Measurements from ENCODE around the gene GNB1L. TPM values are rescaled to one million over a fixed set of nuclear protein-coding genes. Genes with fewer than 3 reads are reported as not detected.
"Not testable (repeated sequence)": the region's sequence is repeated elsewhere in the genome, so short reads cannot be mapped to it uniquely, and the experiment has no call there.

The GNB1L gene
- total RNA-seq, 1 donor from 2014 or later: 3.0 TPM

DNA sequence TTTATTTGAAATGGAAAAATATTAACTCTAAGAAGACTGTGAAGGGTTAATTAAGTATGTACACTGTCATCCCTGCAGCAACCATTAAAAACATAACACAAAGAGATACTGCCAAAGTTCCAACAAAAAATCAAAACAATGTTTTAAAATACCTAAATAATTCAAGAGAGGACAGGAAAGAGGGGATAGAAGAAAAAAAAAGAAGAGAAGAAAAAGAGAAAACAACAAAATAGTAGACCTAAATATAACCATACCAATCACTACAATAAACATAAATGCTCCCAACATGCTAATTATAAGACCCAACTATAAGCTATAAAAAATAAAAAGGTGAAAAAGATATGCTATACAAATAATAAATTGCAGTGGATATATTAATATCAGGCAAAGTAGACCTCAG, 20.1 kb downstream of the GNB1L start:
- Mint-ChIP-seq H3K36me3 (no peaks in the 10 kb centered on the region), H3K27me3 (ENCODE audit: insufficient read depth, low read depth) (peaks cover 4% of the 10 kb centered on the region), H3K27ac (no peak overlapping the region), H3K4me3 (no peak overlapping the region), H3K4me1 (no peaks in the 10 kb centered on the region), H3K9me3 (no peaks in the 10 kb centered on the region)
- no peaks in the 10 kb centered on the region for H3K9me3 ChIP-seq (ENCODE audit: low read depth)
- H2AFZ ChIP-seq (replicated peaks): no peak overlapping the region
- H3F3A ChIP-seq (ENCODE audit: low read depth): peaks cover 4% of the 10 kb centered on the region
- no peaks in the 10 kb centered on the region for H4K20me1 ChIP-seq (ENCODE audit: low read depth)
- H3K27ac ChIP-seq: no peak overlapping the region
- no peak overlapping the region for H3K9ac ChIP-seq
- H3K4me1 ChIP-seq: no peaks in the 10 kb centered on the region
- TF ChIP-seq EZH2phosphoT487 (IDR thresholded peaks at IDR 0.05) (no peak), EZH2 (IDR thresholded peaks at IDR 0.05) (no peak)
- TF ChIP-seq, protein P1, sequence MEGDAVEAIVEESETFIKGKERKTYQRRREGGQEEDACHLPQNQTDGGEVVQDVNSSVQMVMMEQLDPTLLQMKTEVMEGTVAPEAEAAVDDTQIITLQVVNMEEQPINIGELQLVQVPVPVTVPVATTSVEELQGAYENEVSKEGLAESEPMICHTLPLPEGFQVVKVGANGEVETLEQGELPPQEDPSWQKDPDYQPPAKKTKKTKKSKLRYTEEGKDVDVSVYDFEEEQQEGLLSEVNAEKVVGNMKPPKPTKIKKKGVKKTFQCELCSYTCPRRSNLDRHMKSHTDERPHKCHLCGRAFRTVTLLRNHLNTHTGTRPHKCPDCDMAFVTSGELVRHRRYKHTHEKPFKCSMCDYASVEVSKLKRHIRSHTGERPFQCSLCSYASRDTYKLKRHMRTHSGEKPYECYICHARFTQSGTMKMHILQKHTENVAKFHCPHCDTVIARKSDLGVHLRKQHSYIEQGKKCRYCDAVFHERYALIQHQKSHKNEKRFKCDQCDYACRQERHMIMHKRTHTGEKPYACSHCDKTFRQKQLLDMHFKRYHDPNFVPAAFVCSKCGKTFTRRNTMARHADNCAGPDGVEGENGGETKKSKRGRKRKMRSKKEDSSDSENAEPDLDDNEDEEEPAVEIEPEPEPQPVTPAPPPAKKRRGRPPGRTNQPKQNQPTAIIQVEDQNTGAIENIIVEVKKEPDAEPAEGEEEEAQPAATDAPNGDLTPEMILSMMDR (IDR thresholded peaks at IDR 0.05): no peak
- no peak overlapping the region for H3K4me3 ChIP-seq
- no peaks in the 10 kb centered on the region for H3K27me3 ChIP-seq
- DNase-seq (ENCODE audit: low spot score): no peak
- H3K4me2 ChIP-seq: no peak overlapping the region
- no peaks in the 10 kb centered on the region for H3K36me3 ChIP-seq
- H3K79me2 ChIP-seq (ENCODE audit: low read depth): no peaks in the 10 kb centered on the region

DNA sequence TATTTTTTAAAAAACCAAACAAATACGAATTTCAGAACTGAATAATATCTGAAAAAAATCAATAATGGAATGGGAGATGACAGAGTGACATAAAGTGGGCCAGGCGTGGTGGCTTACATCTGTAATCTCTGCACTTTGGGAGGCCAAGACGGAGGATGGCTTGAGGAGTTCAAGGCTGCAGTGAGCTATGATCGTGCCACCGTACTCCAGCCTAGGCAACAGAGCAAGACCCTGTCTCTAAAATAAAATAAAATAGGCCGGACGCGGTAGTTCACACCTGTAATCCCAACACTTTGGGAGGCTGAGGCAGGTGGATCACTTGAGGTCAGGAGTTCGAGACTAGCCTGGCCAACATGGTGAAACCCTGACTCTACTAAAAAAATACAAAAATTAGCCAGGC, 21.3 kb downstream of the GNB1L start:
- H3K27ac ChIP-seq; H3K4me1 ChIP-seq; H3K27me3 ChIP-seq; H3K9ac ChIP-seq; H3K9me3 Mint-ChIP-seq; H3K36me3 ChIP-seq; DNase-seq (ENCODE audit: low spot score); H3K27me3 Mint-ChIP-seq (ENCODE audit: insufficient read depth, low read depth); H3F3A ChIP-seq (ENCODE audit: low read depth); H3K4me2 ChIP-seq; H2AFZ ChIP-seq (replicated peaks); H3K9me3 ChIP-seq (ENCODE audit: low read depth); H3K4me3 Mint-ChIP-seq; H3K27ac Mint-ChIP-seq; H4K20me1 ChIP-seq (ENCODE audit: low read depth); H3K4me3 ChIP-seq; H3K36me3 Mint-ChIP-seq; H3K79me2 ChIP-seq (ENCODE audit: low read depth); H3K4me1 Mint-ChIP-seq: not testable (repeated sequence)

DNA sequence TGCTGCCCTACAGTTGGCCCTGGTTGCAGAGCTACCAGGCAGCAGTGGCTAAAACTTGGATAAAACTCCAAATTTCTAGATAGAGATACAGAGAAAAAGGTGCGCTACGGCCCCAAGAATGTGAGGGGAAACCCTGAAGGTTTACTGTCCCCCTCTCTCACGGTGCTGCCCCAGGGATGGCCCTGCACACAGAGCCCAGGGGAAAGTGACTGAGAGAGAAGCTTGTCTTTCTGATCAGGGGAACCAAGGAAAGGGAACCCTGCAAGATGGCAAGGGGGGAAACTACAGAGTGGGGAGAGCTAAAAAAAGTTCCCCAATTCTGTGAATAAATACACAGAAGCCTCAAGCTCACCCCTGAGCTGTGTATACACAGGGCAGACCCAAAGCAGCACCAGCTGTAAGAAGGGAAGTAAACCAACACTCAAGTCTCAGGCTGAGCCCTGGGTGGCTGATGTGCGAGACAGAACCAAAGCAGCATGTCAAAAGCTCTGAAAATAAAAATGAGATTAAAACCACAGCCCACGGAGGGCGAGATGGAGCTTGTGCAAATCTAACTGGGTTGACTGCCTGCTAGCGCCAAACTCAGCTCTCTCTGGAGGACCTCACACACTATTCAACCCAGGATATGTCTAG, 22.1 kb downstream of the GNB1L start:
- Histone ChIP-seq H3K27ac (no peak overlapping the region), H3K36me3 (no peaks in the 10 kb centered on the region), H3K9ac (no peak overlapping the region), H3K4me1 (no peaks in the 10 kb centered on the region), H4K20me1 (ENCODE audit: low read depth) (no peaks in the 10 kb centered on the region), H3F3A (ENCODE audit: low read depth) (peaks cover 4% of the 10 kb centered on the region), H3K9me3 (ENCODE audit: low read depth) (no peaks in the 10 kb centered on the region), H3K79me2 (ENCODE audit: low read depth) (no peaks in the 10 kb centered on the region), H3K4me2 (no peak overlapping the region), H2AFZ (replicated peaks) (no peak overlapping the region), H3K4me3 (no peak overlapping the region), H3K27me3 (no peaks in the 10 kb centered on the region)
- no peak for DNase-seq (ENCODE audit: low spot score)
- no peak for TF ChIP-seq EZH2 (IDR thresholded peaks at IDR 0.05)
- no peak for TF ChIP-seq EZH2phosphoT487 (IDR thresholded peaks at IDR 0.05)
- TF ChIP-seq, protein P1 (IDR thresholded peaks at IDR 0.05): no peak
- Mint-ChIP-seq H3K4me1 (no peaks in the 10 kb centered on the region), H3K27me3 (ENCODE audit: insufficient read depth, low read depth) (peaks cover 2% of the 10 kb centered on the region), H3K4me3 (no peak overlapping the region), H3K27ac (no peak overlapping the region), H3K36me3 (no peaks in the 10 kb centered on the region), H3K9me3 (no peaks in the 10 kb centered on the region)

DNA sequence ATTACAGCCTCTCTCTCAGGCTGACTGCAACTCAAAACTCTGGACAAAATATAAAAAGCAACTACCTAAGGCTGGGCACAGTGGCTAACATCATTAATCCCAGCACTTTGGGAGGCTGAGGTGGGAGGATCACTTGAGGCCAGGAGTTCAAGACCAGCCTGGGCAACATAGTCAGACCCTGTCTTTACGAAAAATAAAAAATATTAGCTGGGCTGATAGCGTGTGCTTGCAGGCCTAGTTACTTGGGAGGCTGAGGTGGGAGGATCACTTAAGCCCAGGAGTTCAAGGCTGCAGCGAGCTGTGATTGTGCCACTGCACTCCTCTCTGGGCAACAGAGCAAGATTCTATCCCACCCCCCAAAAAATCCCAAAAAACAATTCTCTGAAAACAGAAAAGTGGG, 22.7 kb downstream of the GNB1L start:
- DNase-seq (ENCODE audit: low spot score); H3K4me1 Mint-ChIP-seq; H3K36me3 ChIP-seq; H3K79me2 ChIP-seq (ENCODE audit: low read depth); H3K4me1 ChIP-seq; H3K4me3 ChIP-seq; H3F3A ChIP-seq (ENCODE audit: low read depth); H3K27ac ChIP-seq; H3K27ac Mint-ChIP-seq; H3K36me3 Mint-ChIP-seq; H3K4me2 ChIP-seq; H3K9me3 Mint-ChIP-seq; H4K20me1 ChIP-seq (ENCODE audit: low read depth); H3K9ac ChIP-seq; H2AFZ ChIP-seq (replicated peaks); H3K4me3 Mint-ChIP-seq; H3K9me3 ChIP-seq (ENCODE audit: low read depth); H3K27me3 ChIP-seq; H3K27me3 Mint-ChIP-seq (ENCODE audit: insufficient read depth, low read depth): not testable (repeated sequence)

Measured in neural progenitor cell (in vitro differentiated cells).